Activated T-cell treated with anti-CD3 and anti-CD28 coated beads, Interleukin-2, amount 50 U/mL, for 48 hours (primary cell): ENCODE data around the gene B4GALNT4.
"Not testable (repeated sequence)": the region's sequence is repeated elsewhere in the genome, so short reads cannot be mapped to it uniquely, and the experiment has no call there.

Experiments
- DNase-seq, 2 experiments: peaks; one replicate each; pipeline ENCODE4 v3.0.0-alpha.2; 2020

B4GALNT4 gene

GRCh38 chr11:394034-394857 is 24.9 kb downstream of the B4GALNT4 start, which contains the start of gene PKP3:
Gene PKP3 (plus strand): TSS chr11:394209. CDS start chr11:394293, 84 bp downstream.
- DNase-seq = no peak

- DNase-seq = no peak
These were observed 25.8 kb downstream of the B4GALNT4 start for GRCh38 chr11:394858-395655.

- DNase-seq = no peak
These were observed 26.6 kb downstream of the B4GALNT4 start for GRCh38 chr11:395866-396265.

GRCh38 chr11:396511-396947 is 27.2 kb downstream of the B4GALNT4 start:
- DNase-seq = no peak

GRCh38 chr11:396948-397548 is 27.7 kb downstream of the B4GALNT4 start:
- DNase-seq = peak; percentile 64 to 76

- DNase-seq = no peak
These were observed 29.5 kb downstream of the B4GALNT4 start for GRCh38 chr11:398826-399225.

- no peak for DNase-seq
These were observed 30.5 kb downstream of the B4GALNT4 start for GRCh38 chr11:399731-400211.

GRCh38 chr11:400241-400689 is 31.0 kb downstream of the B4GALNT4 start:
- DNase-seq = no peak

GRCh38 chr11:401196-401595 is 31.9 kb downstream of the B4GALNT4 start:
- DNase-seq = not testable (repeated sequence)

- no peak for DNase-seq
These were observed 33.9 kb downstream of the B4GALNT4 start for GRCh38 chr11:403021-403760.

GRCh38 chr11:403761-404431 is 34.6 kb downstream of the B4GALNT4 start:
- no peak for DNase-seq

- DNase-seq = no peak
These were observed 35.4 kb downstream of the B4GALNT4 start for GRCh38 chr11:404551-405264.

- no peak for DNase-seq
These were observed 36.1 kb downstream of the B4GALNT4 start for GRCh38 chr11:405323-405953.

GRCh38 chr11:405954-406795 is 36.9 kb downstream of the B4GALNT4 start:
- no peak for DNase-seq

- DNase-seq = peak; percentile 89 to 92
These were observed 37.7 kb downstream of the B4GALNT4 start for GRCh38 chr11:406796-407650.

- DNase-seq = no peak
These were observed 38.4 kb downstream of the B4GALNT4 start for GRCh38 chr11:407651-408123.

- no peak for DNase-seq
These were observed 39.1 kb downstream of the B4GALNT4 start for GRCh38 chr11:408154-409007.
